Body of pancreas (tissue), 4 donors: ENCODE data around the gene QRICH2. TPM values are rescaled to one million over a fixed set of nuclear protein-coding genes. Genes with fewer than 3 reads are reported as not detected.

Experiments
- ATAC-seq: fragments of 150-250 bp; one replicate; pipeline ENCODE4 v1.9.1; 2016
- DNase-seq, 4 donors: peaks; one replicate each; pipeline ENCODE4 v3.0.0-alpha.2; 2019
- H3K27ac ChIP-seq, 4 donors: fragments of 200-600 bp; sonication (generic); 1 replicate in 3 of 4; 2 replicates in 1 of 4; pipeline versions ENCODE4 v1.5.1 to v1.6.1; 2016 to 2019; ENCODE audit warnings: mild to moderate bottlenecking in 1 of 4, mixed read lengths in 1 of 4, moderate library complexity in 1 of 4
- H3K27me3 ChIP-seq, 2 donors: fragments of 200-600 bp; sonication (generic); one replicate each; pipeline ENCODE4 v1.6.0; 2016; ENCODE audit warnings: mild to moderate bottlenecking in 1 of 2
- H3K36me3 ChIP-seq, 2 donors: fragments of 200-600 bp; sonication (generic); replicated peaks in 1 of 2; 2 replicates each; pipeline ENCODE4 v1.5.1; 2016; ENCODE audit warnings: low read depth in 2 of 2; ENCODE audit not compliant: insufficient read depth in 1 of 2
- H3K4me1 ChIP-seq: fragments of 200-600 bp; sonication (generic); one replicate; pipeline ENCODE4 v1.6.0; 2016
- H3K4me3 ChIP-seq, 2 donors: fragments of 200-600 bp; sonication (generic); 1 replicate in 1 of 2; 2 replicates in 1 of 2; pipeline ENCODE4 v1.5.1; 2016 to 2019
- H3K9me3 ChIP-seq, 3 donors: fragments of 200-600 bp; sonication (generic); 1 replicate in 2 of 3; 2 replicates in 1 of 3; pipeline ENCODE4 v1.5.1; 2016
- CTCF ChIP-seq, 7 experiments: fragments of 450-650 bp in 4 of 7; fragments of 200-600 bp in 3 of 7; sonication (generic) in 3 of 7; IDR thresholded peaks; one replicate each; pipeline ENCODE4 v1.5.1; 2016 to 2019; ENCODE audit warnings: antibody characterized with exemption in 7 of 7
- POLR2A ChIP-seq, 3 donors: fragments of 450-650 bp; IDR thresholded peaks; one replicate each; pipeline ENCODE4 v1.6.1; 2016; ENCODE audit warnings: antibody characterized with exemption in 3 of 3, mild to moderate bottlenecking in 2 of 3
- WGBS, 2 donors: methylation state at CpG; one replicate each; pipeline ENCODE4 v1.1.5; 2017; 5-methylcytosine and 5-hydroxymethylcytosine counted together
- intact Hi-C: fragments of 100-400 bp; cut with DNase I; formaldehyde crosslinking; loops from one replicate; pipeline ENCODE4 v1.15.1; 2023
- total RNA-seq, 2 donors: library from RNA; depleted of rRNA; stranded (reverse); fragments of >200 nt; gene quantifications; one replicate each; pipeline ENCODE4 v1.1.0, GENCODE V29; 2016

Gene QRICH2
- total RNA-seq, 2 donors from 2014 or later: 0.66 to 1.6 TPM

GRCh38 chr17:76337413-76337777 is 29.3 kb upstream of the QRICH2 start:
- H3K27me3 ChIP-seq: no peaks in the 10 kb centered on the region
- H3K9me3 ChIP-seq: no peaks in the 10 kb centered on the region
- DNase-seq (no peak), ATAC-seq (no peak)
- H3K4me3 ChIP-seq: no peak overlapping the region
- no peak overlapping the region for H3K27ac ChIP-seq
- H3K4me1 ChIP-seq: peaks cover 3% of the 10 kb centered on the region
- intact Hi-C loops: no loop called here
- no peaks in the 10 kb centered on the region for H3K36me3 ChIP-seq
- WGBS, 2 donors: 91 to 97% methylated on average over 6 of the region's 6 CpGs
- no peak for TF ChIP-seq CTCF (IDR thresholded peaks at IDR 0.05)
- no peak for TF ChIP-seq POLR2A (IDR thresholded peaks at IDR 0.05)

- H3K27me3 ChIP-seq: no peaks in the 10 kb centered on the region
- H3K4me3 ChIP-seq: no peak overlapping the region
- no peaks in the 10 kb centered on the region for H3K36me3 ChIP-seq
- intact Hi-C loops: no loop called here
- TF ChIP-seq POLR2A (IDR thresholded peaks at IDR 0.05): no peak
- no peak for TF ChIP-seq CTCF (IDR thresholded peaks at IDR 0.05)
- DNase-seq: no peak
- 86% methylated on average over 7 of the region's 7 CpGs for WGBS, 2 donors
- ATAC-seq: no peak
- no peaks in the 10 kb centered on the region for H3K9me3 ChIP-seq
- peaks cover 3% of the 10 kb centered on the region for H3K4me1 ChIP-seq
- no peak overlapping the region for H3K27ac ChIP-seq
These were observed 28.8 kb upstream of the QRICH2 start for GRCh38 chr17:76336756-76337412.

- DNase-seq: no peak
- 95 to 97% methylated on average over 8 to 9 of the region's 9 CpGs for WGBS, 2 donors
These were observed 27.8 kb upstream of the QRICH2 start for GRCh38 chr17:76335716-76336381.

GRCh38 chr17:76333673-76334505 is 25.8 kb upstream of the QRICH2 start:
- TF ChIP-seq CTCF (IDR thresholded peaks at IDR 0.05): no peak
- no peak for TF ChIP-seq POLR2A (IDR thresholded peaks at IDR 0.05)
- H3K27ac ChIP-seq: no peak overlapping the region
- no peaks in the 10 kb centered on the region for H3K36me3 ChIP-seq
- ATAC-seq: no peak
- intact Hi-C loops: no loop called here
- H3K4me3 ChIP-seq: no peak overlapping the region
- no peaks in the 10 kb centered on the region for H3K27me3 ChIP-seq
- DNase-seq: no peak
- 84 to 90% methylated on average over 11 of the region's 11 CpGs for WGBS, 2 donors
- no peaks in the 10 kb centered on the region for H3K9me3 ChIP-seq
- H3K4me1 ChIP-seq: peaks cover 3% of the 10 kb centered on the region

More at GRCh38 chr17:76335716-76336381, 27.8 kb upstream of the QRICH2 start:
- intact Hi-C loops: no loop called here
- no peaks in the 10 kb centered on the region for H3K9me3 ChIP-seq
- ATAC-seq: no peak
- H3K4me3 ChIP-seq: no peak overlapping the region
- no peaks in the 10 kb centered on the region for H3K27me3 ChIP-seq
- TF ChIP-seq CTCF (IDR thresholded peaks at IDR 0.05): no peak
- no peak for TF ChIP-seq POLR2A (IDR thresholded peaks at IDR 0.05)
- no peak overlapping the region for H3K27ac ChIP-seq
- H3K36me3 ChIP-seq: no peaks in the 10 kb centered on the region
- peaks cover 3% of the 10 kb centered on the region for H3K4me1 ChIP-seq
